Progenitor cell of endocrine pancreas (in vitro differentiated cells): ENCODE results near the gene LRRC51. TPM values are rescaled to one million over a fixed set of nuclear protein-coding genes. Genes with fewer than 3 reads are reported as not detected.

ENCODE experiments used
- DNase-seq: peaks from one replicate; pipeline ENCODE4 v3.0.0; 2021; ENCODE audit warnings: low spot score; ENCODE audit not compliant: unreplicated experiment
- H3K27ac Mint-ChIP-seq: 2 replicates; pipeline ENCODE4 v1.8.0; 2021; ENCODE audit warnings: mild to moderate bottlenecking, moderate library complexity, mixed read lengths
- H3K27me3 Mint-ChIP-seq: 2 replicates; pipeline ENCODE4 v1.8.0; 2021; ENCODE audit warnings: mixed read lengths
- H3K36me3 Mint-ChIP-seq: 2 replicates; pipeline ENCODE4 v1.8.0; 2022; ENCODE audit warnings: mixed read lengths; ENCODE audit not compliant: insufficient read depth
- H3K4me1 Mint-ChIP-seq: 2 replicates; pipeline ENCODE4 v1.8.0; 2021; ENCODE audit warnings: low read depth, mixed read lengths
- H3K4me3 Mint-ChIP-seq: 2 replicates; pipeline ENCODE4 v1.8.0; 2021; ENCODE audit warnings: low read depth, mild to moderate bottlenecking, moderate library complexity, mixed read lengths
- H3K9me3 Mint-ChIP-seq: 2 replicates; pipeline ENCODE4 v1.8.0; 2021; ENCODE audit warnings: low read depth, mixed read lengths
- total RNA-seq: library from RNA; stranded (reverse); gene quantifications from 2 replicates; pipeline ENCODE4 v1.2.1, GENCODE V29; 2021
- TF ChIP-seq, protein P1 (sequence below): fragments of 200-600 bp; sonication (generic); IDR thresholded peaks from one replicate; pipeline ENCODE4 v1.5.0; 2021; ENCODE audit warnings: antibody characterized with exemption, mild to moderate bottlenecking; ENCODE audit not compliant: unreplicated experiment

LRRC51 gene
- total RNA-seq, 1 donor from 2014 or later: 14.9 TPM

DNA sequence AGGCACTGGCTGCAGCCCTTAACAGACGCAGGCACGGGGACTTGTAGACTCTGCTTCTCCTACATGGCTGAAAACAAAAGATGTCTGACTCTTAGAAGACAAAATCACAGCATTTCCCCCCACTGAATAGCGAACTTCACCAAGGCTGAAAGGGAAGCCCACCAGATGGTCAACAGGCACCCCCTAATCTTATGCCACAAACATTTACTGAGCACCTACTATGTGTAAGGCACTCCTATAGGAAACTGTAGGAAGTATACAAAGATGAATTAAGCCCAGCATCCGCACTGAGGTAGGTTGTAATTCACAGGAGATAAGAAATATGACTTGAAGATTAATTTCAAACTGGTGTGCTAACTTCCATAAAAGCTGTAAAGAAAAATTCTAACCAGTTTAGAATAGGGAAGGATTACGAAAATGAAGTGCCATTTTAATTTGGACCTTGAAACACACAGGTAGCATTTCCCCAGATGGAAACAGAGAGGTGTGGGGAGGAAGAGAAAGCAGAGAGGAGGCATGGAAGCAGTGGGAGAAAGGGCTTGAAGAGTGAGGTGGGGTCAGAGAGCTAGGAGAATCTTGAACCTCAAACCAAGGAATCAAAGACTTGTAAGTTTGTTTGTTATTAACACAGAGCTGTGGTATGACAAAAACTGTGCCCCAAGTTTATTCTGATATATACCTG, 38.4 kb upstream of the LRRC51 start:
- Mint-ChIP-seq H3K4me1 (peaks cover 6% of the 10 kb centered on the region), H3K4me3 (no peak overlapping the region), H3K9me3 (no peaks in the 10 kb centered on the region), H3K27ac (no peak overlapping the region), H3K36me3 (peaks cover 2% of the 10 kb centered on the region), H3K27me3 (no peaks in the 10 kb centered on the region)
- DNase-seq: no peak
- TF ChIP-seq, protein P1, sequence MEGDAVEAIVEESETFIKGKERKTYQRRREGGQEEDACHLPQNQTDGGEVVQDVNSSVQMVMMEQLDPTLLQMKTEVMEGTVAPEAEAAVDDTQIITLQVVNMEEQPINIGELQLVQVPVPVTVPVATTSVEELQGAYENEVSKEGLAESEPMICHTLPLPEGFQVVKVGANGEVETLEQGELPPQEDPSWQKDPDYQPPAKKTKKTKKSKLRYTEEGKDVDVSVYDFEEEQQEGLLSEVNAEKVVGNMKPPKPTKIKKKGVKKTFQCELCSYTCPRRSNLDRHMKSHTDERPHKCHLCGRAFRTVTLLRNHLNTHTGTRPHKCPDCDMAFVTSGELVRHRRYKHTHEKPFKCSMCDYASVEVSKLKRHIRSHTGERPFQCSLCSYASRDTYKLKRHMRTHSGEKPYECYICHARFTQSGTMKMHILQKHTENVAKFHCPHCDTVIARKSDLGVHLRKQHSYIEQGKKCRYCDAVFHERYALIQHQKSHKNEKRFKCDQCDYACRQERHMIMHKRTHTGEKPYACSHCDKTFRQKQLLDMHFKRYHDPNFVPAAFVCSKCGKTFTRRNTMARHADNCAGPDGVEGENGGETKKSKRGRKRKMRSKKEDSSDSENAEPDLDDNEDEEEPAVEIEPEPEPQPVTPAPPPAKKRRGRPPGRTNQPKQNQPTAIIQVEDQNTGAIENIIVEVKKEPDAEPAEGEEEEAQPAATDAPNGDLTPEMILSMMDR: no peak

DNA sequence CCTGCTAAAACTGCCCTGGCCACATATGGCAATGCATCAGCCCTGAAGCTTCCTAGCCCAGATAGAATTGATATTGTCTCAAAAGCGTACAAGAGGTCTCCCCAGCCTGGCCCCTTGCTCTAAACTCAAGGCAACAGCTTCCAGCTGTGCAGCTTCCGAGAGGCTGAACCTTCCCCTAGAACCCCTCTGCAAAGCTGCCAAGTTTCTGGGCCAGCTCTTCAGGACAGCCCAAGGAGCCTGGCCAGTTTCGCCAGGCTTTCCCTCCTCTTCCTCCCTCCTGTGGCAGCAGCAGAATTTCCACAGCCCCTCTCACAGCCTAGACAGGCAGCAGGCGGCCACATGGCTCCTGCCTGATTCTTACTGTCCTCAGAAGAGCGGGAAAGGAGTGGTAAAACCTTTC, 34.8 kb upstream of the LRRC51 start:
- no peaks in the 10 kb centered on the region for H3K9me3 Mint-ChIP-seq
- no peaks in the 10 kb centered on the region for H3K27me3 Mint-ChIP-seq
- DNase-seq: no peak
- H3K4me1 Mint-ChIP-seq: peaks cover 24% of the 10 kb centered on the region
- TF ChIP-seq, protein P1: no peak
- H3K27ac Mint-ChIP-seq: no peak overlapping the region
- peaks cover 2% of the 10 kb centered on the region for H3K36me3 Mint-ChIP-seq
- H3K4me3 Mint-ChIP-seq: no peak overlapping the region

DNA sequence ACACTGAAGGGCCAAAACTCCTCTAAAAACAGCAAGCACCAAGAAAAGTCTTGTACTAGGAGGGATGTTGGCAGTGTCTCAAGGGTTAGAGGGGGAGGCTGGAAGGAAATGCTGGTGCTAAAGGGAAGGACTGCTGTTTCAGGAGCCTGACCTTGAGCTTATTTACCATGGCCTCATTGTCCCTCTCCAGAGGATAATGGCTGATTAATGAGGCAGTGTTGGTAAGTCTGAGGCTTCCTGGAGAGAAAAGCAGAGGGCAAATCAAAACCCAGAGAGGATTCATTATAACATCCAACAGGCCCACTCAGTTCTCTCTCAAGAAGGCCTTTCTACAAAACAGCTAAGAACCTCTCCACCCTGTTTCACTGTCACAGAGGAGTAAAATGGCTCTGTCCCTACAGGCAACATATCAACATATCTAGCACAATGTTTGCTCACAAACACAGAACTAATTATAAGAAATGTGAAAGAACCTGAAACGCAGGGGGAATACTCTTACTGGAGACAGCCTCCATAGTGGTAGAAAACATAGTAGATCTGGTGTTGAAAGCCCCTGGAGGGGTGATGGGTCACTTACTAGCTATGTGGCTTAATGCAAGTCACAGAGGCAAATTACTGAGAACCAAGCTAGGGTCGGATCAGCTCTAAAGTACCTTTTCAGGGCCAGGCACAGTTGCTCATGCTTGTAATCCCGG, 31.7 kb upstream of the LRRC51 start:
- peaks cover 22% of the 10 kb centered on the region for H3K4me1 Mint-ChIP-seq

DNA sequence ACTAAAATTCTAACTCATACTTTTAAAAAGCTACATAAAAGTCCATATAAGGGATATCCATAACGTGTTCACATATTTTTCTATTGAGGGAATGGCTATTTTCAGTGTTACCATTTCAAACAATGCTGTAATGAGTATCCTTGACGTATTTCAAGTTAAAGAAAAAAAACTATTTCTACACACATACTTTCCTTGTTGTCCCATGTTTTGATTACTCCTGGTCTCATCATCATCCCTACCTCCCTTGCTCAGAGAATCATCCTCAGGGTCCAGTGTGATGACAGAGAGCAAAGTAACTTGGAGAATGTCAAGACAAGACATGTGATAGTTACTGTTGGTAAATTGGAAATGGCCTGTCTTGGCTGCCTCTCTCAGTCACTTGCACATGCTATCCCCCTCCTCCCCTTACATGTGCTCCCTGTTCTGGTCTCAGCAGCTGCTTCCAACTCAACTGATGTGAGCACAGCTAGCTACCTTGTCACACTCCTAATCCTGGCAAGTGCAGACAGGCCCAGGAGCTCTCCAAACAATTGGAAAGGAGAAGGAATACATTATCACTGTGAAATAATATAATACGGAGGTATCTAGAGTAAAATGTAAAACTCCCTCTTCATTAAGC, 22.1 kb upstream of the LRRC51 start:
- no peak for DNase-seq
- H3K4me1 Mint-ChIP-seq: no peaks in the 10 kb centered on the region
- no peaks in the 10 kb centered on the region for H3K9me3 Mint-ChIP-seq
- no peak overlapping the region for H3K4me3 Mint-ChIP-seq
- no peak overlapping the region for H3K27ac Mint-ChIP-seq
- H3K36me3 Mint-ChIP-seq: peaks cover 2% of the 10 kb centered on the region
- TF ChIP-seq, protein P1: no peak
- H3K27me3 Mint-ChIP-seq: no peaks in the 10 kb centered on the region

More for the DNA sequence above, 31.7 kb upstream of the LRRC51 start:
- TF ChIP-seq, protein P1: no peak
- Mint-ChIP-seq H3K27me3 (no peaks in the 10 kb centered on the region), H3K4me3 (no peak overlapping the region), H3K27ac (peak overlapping the region; percentile 96), H3K9me3 (no peaks in the 10 kb centered on the region), H3K36me3 (peaks cover 2% of the 10 kb centered on the region)
- DNase-seq: no peak

DNA sequence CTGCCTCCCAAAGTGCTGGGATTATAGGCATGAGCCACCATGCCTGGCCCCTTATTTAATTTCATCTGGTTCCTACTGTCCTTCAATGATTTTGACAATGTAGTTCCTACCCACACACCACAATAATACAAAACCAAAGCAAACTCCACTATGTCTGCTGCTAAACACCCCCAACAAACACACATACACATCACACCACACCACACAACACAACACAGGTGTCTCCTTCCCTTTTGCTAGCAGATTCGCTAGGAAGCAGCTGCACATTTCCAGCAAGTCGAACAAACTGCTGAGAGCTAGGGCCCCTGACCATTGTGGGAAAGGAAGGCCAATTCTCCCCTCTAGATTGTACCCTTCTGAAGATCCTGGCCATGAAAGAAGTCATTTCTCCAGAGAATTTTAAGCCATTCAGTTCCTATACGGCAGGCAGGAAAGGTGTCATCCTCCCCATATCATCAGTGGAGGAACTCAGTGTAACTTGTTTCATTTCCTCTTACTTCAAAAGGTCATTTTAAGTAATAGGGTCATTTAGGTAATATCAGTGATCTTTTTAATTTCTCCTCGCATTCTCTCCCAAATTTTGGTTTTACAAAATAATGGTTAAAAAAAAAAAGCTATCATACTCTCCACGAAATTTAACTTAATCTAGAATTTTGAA, 18.8 kb upstream of the LRRC51 start:
- TF ChIP-seq, protein P1: no peak
- Mint-ChIP-seq H3K36me3 (peaks cover 4% of the 10 kb centered on the region), H3K27me3 (no peaks in the 10 kb centered on the region), H3K9me3 (no peaks in the 10 kb centered on the region), H3K4me1 (no peaks in the 10 kb centered on the region), H3K27ac (peak overlapping the region; percentile 1), H3K4me3 (no peak overlapping the region)
- no peak for DNase-seq
